Stimulated activated naive CD4-positive, alpha-beta T cell treated with Interleukin-2 at 50 U/mL for 16 hours (primary cell): Measurements from ENCODE around the gene KCNK2.

ENCODE experiments used
- DNase-seq: peaks from one replicate; lab custom pipeline; 2025; lab: John Stamatoyannopoulos, UW

The KCNK2 gene

GRCh38 chr1:215082532-215083382 is at the start of gene KCNK2:
KCNK2 (plus strand) TSS chr1:215082737; CDS start chr1:215083386, 649 bp downstream.
- DNase-seq = no peak

GRCh38 chr1:215032911-215033526 is 49.5 kb upstream of the KCNK2 start:
- no peak for DNase-seq

GRCh38 chr1:215040190-215040589 is 42.3 kb upstream of the KCNK2 start:
- no peak for DNase-seq

- DNase-seq = no peak
Observed at GRCh38 chr1:215043401-215043800, 39.1 kb upstream of the KCNK2 start.

GRCh38 chr1:215044151-215044550 is 38.4 kb upstream of the KCNK2 start:
- no peak for DNase-seq

- DNase-seq = no peak
Observed at GRCh38 chr1:215045698-215046308, 36.7 kb upstream of the KCNK2 start.

GRCh38 chr1:215052256-215053015 is 30.1 kb upstream of the KCNK2 start:
- DNase-seq = no peak

GRCh38 chr1:215054266-215054665 is 28.3 kb upstream of the KCNK2 start:
- DNase-seq = no peak

- DNase-seq = no peak
Observed at GRCh38 chr1:215055281-215055935, 27.1 kb upstream of the KCNK2 start.

- DNase-seq = no peak
Observed at GRCh38 chr1:215056584-215056983, 26.0 kb upstream of the KCNK2 start.

GRCh38 chr1:215059947-215060346 is 22.6 kb upstream of the KCNK2 start:
- no peak for DNase-seq

GRCh38 chr1:215064327-215064726 is 18.2 kb upstream of the KCNK2 start:
- DNase-seq = no peak

GRCh38 chr1:215071078-215071477 is 11.5 kb upstream of the KCNK2 start:
- DNase-seq = no peak

- DNase-seq = no peak
Observed at GRCh38 chr1:215076322-215076721, 6.2 kb upstream of the KCNK2 start.

- DNase-seq = no peak
Observed at GRCh38 chr1:215079456-215079855, 3.1 kb upstream of the KCNK2 start.

GRCh38 chr1:215081661-215082531 is 641 bp upstream of the KCNK2 start:
- no peak for DNase-seq

- DNase-seq = no peak
Observed at GRCh38 chr1:215083383-215083961, 935 bp downstream of the KCNK2 start.

- DNase-seq = no peak
Observed at GRCh38 chr1:215084621-215085020, 2.1 kb downstream of the KCNK2 start.

GRCh38 chr1:215087603-215088002 is 5.1 kb downstream of the KCNK2 start:
- DNase-seq = no peak

- no peak for DNase-seq
Observed at GRCh38 chr1:215094381-215094780, 11.8 kb downstream of the KCNK2 start.
